Cardiac muscle cell (in vitro differentiated cells and primary cell): Measurements from ENCODE around the gene GUCY1A1. TPM values are rescaled to one million over a fixed set of nuclear protein-coding genes. Genes with fewer than 3 reads are reported as not detected.

Experiments used
- DNase-seq, 2 donors: peaks; one replicate each; pipeline versions ENCODE4 v3.0.0 to v3.0.0-alpha.2; 2010 to 2017; ENCODE audit warnings: low read depth in 1 of 2, low spot score in 1 of 2
- H3K27ac ChIP-seq: fragments of 200-600 bp; sonication (generic); 2 replicates; pipeline ENCODE4 v1.5.1; 2016
- H3K27me3 ChIP-seq: fragments of 200-600 bp; sonication (generic); 2 replicates; pipeline ENCODE4 v1.6.0; 2016; ENCODE audit warnings: control low read depth
- H3K36me3 ChIP-seq: fragments of 200-600 bp; sonication (generic); 2 replicates; pipeline ENCODE4 v1.5.1; 2016; ENCODE audit warnings: control low read depth
- H3K4me1 ChIP-seq: fragments of 200-600 bp; sonication (generic); 2 replicates; pipeline ENCODE4 v1.8.1; 2017; ENCODE audit warnings: low read depth, mild to moderate bottlenecking, mixed run types
- H3K4me3 ChIP-seq: fragments of 200-600 bp; sonication (generic); 2 replicates; pipeline ENCODE4 v1.5.1; 2016; ENCODE audit warnings: mild to moderate bottlenecking
- H3K9me3 ChIP-seq: fragments of 200-600 bp; sonication (generic); 2 replicates; pipeline ENCODE4 v1.5.1; 2017; ENCODE audit warnings: low read depth, mild to moderate bottlenecking, control low read depth
- CTCF ChIP-seq: IDR thresholded peaks from 2 replicates; pipeline ENCODE4 v1.5.1; 2012; ENCODE audit warnings: low read depth, mild to moderate bottlenecking, low read length
- polyA plus RNA-seq: library from polyadenylated mRNA; unstranded; fragments of >200 nt; fragmentation: Nextera tagmentation; extraction: Ambion mirVana; gene quantifications from 2 replicates; pipeline ENCODE4 v1.2.1, GENCODE V29; 2016
- total RNA-seq: library from RNA; depleted of rRNA; stranded (reverse); fragments of >200 nt; gene quantifications from 2 replicates; pipeline ENCODE4 v1.2.3, GENCODE V29; 2016

The GUCY1A1 gene
- total and polyA plus RNA-seq, 2 experiments from 2014 or later: 92.9 to 123 TPM

- Histone ChIP-seq H3K36me3 (no peaks in the 10 kb centered on the region), H3K27me3 (no peaks in the 10 kb centered on the region), H3K27ac (no peak overlapping the region), H3K4me3 (no peak overlapping the region), H3K4me1 (peaks cover 5% of the 10 kb centered on the region), H3K9me3 (no peaks in the 10 kb centered on the region)
- no peak for DNase-seq
- TF ChIP-seq CTCF: no peak
These were observed 101.7 kb downstream of the GUCY1A1 start for GRCh38 chr4:155768370-155768769.

GRCh38 chr4:155769090-155769489 lies 102.4 kb downstream of the GUCY1A1 start:
- TF ChIP-seq CTCF: no peak
- H3K27ac ChIP-seq: no peak overlapping the region
- H3K4me3 ChIP-seq: no peak overlapping the region
- DNase-seq: no peak
- H3K4me1 ChIP-seq: peaks cover 12% of the 10 kb centered on the region
- no peaks in the 10 kb centered on the region for H3K9me3 ChIP-seq
- H3K36me3 ChIP-seq: no peaks in the 10 kb centered on the region
- no peaks in the 10 kb centered on the region for H3K27me3 ChIP-seq

- H3K9me3 ChIP-seq: no peaks in the 10 kb centered on the region
- H3K27me3 ChIP-seq: no peaks in the 10 kb centered on the region
- peaks cover 2% of the 10 kb centered on the region for H3K36me3 ChIP-seq
- no peak overlapping the region for H3K4me3 ChIP-seq
- TF ChIP-seq CTCF: no peak
- DNase-seq: peak in 1 of 2 donors; percentile 19
- peak overlapping the region; percentile 72 for H3K27ac ChIP-seq
- peaks cover 15% of the 10 kb centered on the region for H3K4me1 ChIP-seq
These were observed 106.0 kb downstream of the GUCY1A1 start for GRCh38 chr4:155772459-155773195.

- Histone ChIP-seq H3K4me3 (no peak overlapping the region), H3K36me3 (peaks cover 2% of the 10 kb centered on the region), H3K27ac (peak overlapping the region; percentile 72), H3K4me1 (peaks cover 19% of the 10 kb centered on the region), H3K9me3 (no peaks in the 10 kb centered on the region), H3K27me3 (no peaks in the 10 kb centered on the region)
- TF ChIP-seq CTCF: no peak
- DNase-seq: no peak
These were observed 106.7 kb downstream of the GUCY1A1 start for GRCh38 chr4:155773196-155773800.

- Histone ChIP-seq H3K4me1 (peaks cover 20% of the 10 kb centered on the region), H3K4me3 (no peak overlapping the region), H3K9me3 (no peaks in the 10 kb centered on the region), H3K36me3 (peaks cover 2% of the 10 kb centered on the region), H3K27me3 (no peaks in the 10 kb centered on the region), H3K27ac (no peak overlapping the region)
- TF ChIP-seq CTCF: no peak
- no peak for DNase-seq
These were observed 107.4 kb downstream of the GUCY1A1 start for GRCh38 chr4:155774033-155774432.
